Effector CD8-positive, alpha-beta T cell (primary cell): Measurements from ENCODE around the gene SSU72.
"Not testable (repeated sequence)": the region's sequence is repeated elsewhere in the genome, so short reads cannot be mapped to it uniquely, and the experiment has no call there.

Source experiments
- DNase-seq: peaks from one replicate; lab custom pipeline; 2025; lab: John Stamatoyannopoulos, UW

The SSU72 gene

DNA sequence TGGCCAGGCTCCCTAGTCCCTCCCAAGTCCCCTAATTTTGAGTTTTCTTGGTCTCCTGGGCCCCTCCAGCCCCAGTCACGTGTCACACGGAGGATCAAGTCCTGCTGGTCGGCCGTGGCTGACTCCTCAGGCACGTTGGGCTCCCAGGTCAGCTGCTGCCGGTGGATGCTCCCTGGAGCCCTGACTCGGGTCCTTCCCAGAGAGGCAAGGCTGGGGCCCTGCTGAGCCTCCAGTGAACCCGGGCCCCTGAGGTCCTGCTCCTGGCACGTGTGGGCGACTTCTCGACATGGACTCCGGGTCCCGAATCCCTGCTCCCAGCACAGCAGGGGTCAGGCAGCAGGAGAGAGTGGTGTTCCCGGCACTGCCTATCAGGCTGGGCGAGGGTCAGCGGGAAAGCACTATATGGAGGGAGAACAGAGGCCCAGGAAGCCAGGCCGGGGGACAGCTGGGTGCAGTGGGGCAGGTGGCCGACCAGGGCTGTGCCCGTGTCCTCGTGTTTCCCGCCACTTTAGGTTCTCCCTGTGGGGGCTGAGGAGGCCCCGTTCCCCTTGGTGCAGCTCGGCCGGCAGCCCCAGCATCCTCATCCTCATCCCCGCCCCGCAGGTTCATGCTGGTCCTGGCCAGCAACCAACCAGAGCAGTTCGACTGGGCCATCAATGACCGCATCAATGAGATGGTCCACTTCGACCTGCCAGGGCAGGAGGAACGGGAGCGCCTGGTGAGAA is 47.4 kb downstream of the SSU72 start:
- DNase-seq = no peak

GRCh38 chr1:1526476-1526875 is 48.2 kb downstream of the SSU72 start:
- not testable (repeated sequence) for DNase-seq

DNA sequence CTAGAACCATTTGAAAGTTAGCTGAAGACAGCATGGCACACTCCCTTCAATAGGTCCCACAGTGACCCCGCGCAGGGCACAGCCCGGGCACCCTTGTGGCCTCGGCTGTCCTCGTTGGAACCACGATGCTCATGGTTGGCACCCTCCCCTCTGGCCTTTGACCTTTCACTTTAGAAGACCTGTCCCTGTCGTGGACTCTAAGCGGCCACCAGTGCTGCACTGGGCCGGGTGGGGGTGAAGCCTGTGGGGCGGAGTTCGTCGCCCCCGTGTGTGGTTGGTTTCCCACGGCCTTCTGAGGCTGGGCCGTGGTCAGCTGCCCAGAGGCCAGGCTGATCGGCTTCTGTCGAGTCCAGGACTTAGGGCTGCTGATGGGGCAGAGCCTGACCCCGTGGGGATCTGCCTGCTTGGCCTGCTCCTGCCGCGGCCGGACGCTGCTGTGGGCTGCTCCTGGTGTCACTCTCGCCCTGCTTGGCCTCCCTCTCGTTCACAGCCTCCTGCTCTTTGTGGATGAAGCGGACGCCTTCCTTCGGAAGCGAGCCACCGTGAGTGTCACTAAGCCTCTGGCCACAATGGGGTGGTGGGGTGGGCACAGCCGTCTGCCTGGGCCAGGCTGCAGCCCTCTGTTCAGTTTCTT is 49.8 kb downstream of the SSU72 start:
- not testable (repeated sequence) for DNase-seq

GRCh38 chr1:1523651-1524050 is 51.0 kb downstream of the SSU72 start:
- DNase-seq = not testable (repeated sequence)

- not testable (repeated sequence) for DNase-seq
Measured at GRCh38 chr1:1523226-1523625, 51.4 kb downstream of the SSU72 start.

DNA sequence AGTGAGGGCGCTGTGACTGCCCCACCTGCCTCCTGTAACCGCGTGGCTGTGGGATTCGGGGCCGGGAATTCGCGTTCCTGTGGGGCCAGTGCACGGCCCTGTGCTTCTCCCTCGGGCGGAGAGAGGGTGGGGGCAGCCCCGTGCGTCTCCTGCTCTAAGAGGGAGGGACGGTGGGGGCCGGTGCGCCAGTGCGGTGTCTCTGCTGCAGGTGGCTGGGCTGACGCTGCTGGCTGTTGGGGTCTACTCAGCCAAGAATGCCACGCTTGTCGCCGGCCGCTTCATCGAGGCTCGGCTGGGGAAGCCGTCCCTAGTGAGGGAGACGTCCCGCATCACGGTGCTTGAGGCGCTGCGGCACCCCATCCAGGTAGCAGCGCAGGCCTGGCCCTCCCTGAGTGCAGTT is 52.1 kb downstream of the SSU72 start:
- not testable (repeated sequence) for DNase-seq

- no peak for DNase-seq
Measured at GRCh38 chr1:1521331-1521730, 53.3 kb downstream of the SSU72 start.

- not testable (repeated sequence) for DNase-seq
Measured at GRCh38 chr1:1519805-1520505, 54.7 kb downstream of the SSU72 start.

- DNase-seq = not testable (repeated sequence)
Measured at GRCh38 chr1:1518621-1519007, 56.0 kb downstream of the SSU72 start.

GRCh38 chr1:1517973-1518620 is 56.6 kb downstream of the SSU72 start:
- no peak for DNase-seq

DNA sequence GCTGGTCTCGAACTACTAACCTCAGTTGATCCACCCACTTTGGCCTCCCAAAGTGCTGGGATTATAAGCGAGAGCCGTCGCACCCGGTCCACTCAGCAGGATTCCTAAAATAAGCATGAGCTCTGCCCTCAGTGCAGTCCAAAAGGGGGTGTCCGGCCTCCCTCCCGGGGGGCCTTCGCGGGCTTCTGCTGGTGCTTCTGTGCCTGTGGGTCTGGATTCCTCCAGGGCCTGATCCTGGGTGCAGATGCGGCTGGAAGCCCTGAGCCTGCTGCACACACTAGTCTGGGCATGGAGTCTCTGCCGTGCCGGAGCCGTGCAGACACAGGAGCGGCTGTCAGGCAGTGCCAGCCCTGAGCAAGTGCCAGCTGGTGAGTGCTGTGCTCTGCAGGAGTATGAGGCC is 57.7 kb downstream of the SSU72 start:
- not testable (repeated sequence) for DNase-seq

DNA sequence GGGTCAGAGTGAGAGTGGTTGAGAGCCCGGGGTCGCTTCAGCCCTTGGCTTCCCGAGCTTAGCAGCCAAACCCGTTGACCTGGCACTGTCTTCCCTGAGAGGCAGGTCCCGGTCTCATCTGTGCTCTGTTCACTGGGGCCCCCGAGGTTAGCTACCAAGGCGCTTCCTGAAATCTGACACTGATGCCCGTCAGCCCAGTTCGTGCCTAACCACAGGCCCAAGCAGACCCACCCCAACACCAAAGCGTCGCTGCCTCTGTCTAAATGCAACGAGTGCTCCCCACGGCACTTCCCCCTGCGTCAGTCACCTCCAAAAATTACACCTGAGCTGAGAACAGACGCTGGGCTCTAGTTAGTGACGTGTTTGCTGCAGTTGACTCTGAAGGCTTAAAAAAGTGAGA is 60.3 kb downstream of the SSU72 start:
- DNase-seq = not testable (repeated sequence)

- DNase-seq = not testable (repeated sequence)
Measured at GRCh38 chr1:1513675-1514074, 61.0 kb downstream of the SSU72 start.

DNA sequence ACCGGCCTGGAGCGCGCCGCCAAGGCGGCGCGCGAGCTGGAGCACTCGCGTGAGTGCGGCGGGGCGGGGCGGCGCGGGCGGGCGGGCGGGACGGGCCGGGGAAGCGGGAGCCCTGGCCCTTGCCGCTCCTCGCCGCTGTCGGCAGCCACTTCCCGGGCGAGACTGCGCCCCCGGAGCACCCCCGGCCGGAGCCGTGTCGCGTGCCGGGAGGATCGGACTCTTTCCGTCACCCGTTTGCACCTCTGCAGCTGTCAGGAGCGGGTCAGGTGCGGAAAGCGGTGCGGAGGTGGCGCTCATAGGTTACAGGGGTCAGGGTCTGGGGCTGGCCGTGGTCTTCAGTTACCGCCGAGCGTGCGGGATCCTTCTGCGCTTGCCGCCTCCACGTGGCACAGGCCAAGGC is 62.2 kb downstream of the SSU72 start:
- DNase-seq = not testable (repeated sequence)

GRCh38 chr1:1511533-1512285 is 63.0 kb downstream of the SSU72 start, which contains the start of gene ATAD3A:
Gene ATAD3A (plus strand): TSS chr1:1512162. CDS start chr1:1512269, 107 bp downstream.
- DNase-seq = peak; percentile 91

DNA sequence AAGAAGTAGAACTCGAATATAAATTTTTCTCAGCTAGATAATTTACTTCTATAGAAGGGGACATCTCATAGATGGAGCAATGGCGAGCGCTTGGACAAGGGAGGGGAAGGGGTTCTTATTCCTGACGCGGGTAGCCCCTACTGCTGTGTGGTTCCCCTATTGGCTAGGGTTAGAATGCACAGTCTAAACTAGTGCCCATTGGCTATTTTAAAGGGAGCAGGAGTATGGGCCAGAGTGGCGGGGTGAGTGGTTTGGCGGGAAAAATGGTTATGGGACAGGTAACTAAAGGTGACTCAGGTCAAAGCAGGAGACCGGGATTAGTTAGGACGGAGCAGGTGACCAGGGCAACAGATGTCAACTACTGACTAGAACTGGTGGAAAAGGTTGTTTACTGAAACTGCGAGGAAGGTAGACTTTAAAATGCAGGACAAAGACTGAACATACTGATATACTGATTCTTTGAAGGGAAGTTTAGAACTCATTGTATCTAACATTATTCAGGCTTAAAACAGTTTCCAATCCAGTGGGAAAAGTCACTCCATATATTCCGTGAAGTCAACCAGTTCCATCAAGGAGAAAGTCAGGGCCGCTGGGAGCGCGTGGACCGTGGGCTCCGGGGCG is 63.6 kb downstream of the SSU72 start:
- DNase-seq = no peak

DNA sequence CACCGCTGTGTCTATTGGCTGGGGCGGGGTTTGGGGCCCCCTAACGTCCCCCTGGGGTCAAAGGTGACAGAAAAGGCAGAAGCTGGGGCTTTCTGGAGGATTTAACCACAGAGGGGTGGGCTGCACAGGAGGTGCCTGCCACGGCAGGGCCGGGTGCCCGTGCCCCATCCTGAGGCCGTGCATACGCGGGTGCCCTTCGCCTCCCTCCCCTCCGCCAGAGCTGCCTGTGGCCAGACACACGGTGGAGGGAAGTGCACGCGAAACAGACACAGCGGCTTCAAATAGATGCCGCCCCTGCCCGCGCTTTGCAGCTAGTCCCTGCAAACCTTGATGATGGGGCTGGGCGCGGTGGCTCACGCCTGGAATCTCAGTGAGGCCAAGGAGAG is 65.2 kb downstream of the SSU72 start:
- not testable (repeated sequence) for DNase-seq

DNA sequence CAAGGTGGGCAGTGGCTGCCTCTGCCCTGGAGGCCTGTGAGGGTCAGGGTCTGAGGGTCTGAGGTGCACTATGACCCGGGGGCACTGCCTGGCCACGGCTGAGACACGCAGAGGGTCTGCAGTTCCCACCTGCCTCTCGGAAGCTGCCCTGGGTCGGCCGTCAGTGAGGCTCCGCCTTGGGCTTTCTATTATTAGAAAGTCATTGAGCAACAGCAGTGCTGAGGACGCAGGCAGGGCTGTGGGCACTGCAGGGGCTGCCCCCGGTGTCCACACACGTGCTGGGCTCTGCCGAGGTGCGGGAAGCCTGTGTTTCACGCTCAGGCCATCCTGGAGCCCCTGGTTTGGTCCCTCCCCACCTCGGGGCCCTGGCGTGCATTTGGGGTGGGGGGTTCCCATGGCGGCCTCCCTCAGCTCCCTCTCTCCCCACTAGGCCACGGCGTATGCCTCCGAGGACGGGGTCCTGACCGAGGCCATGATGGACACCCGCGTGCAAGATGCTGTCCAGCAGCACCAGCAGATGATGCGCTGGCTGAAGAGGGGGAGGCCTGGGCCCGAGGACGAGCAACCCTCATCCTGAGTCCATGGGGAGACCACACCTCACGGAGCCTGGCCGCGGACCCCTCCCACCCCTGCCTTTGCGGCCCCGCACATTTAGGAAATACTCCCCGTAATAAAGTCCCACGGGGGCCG is 65.7 kb downstream of the SSU72 start:
- DNase-seq = not testable (repeated sequence)

DNA sequence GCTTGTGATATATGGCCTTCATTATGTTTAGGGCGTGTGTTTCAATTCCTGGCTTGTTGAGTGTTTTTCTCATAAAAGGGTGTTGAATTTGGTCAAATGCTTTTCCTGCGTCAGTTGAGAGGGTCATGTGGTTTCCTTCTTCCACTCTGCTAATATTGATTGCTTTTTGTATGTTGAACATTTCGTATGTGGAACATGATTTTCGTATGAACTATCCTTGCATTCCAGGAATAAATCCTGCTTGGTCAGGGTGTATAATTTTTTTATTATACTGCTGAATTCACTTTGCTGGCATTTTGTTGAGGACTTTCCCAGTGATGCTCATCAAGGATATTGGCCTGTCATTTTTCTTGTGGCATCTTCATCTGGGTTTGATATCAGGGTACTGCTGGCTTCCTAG is 67.4 kb downstream of the SSU72 start:
- no peak for DNase-seq

GRCh38 chr1:1505801-1506200 is 68.9 kb downstream of the SSU72 start:
- DNase-seq = not testable (repeated sequence)
